ENCODE measurements around the gene THSD7A. TPM values are rescaled to one million over a fixed set of nuclear protein-coding genes. Genes with fewer than 3 reads are reported as not detected.

THSD7A gene
- polyA plus RNA-seq, 1 donor from 2014 or later = 18.5 TPM

DNA sequence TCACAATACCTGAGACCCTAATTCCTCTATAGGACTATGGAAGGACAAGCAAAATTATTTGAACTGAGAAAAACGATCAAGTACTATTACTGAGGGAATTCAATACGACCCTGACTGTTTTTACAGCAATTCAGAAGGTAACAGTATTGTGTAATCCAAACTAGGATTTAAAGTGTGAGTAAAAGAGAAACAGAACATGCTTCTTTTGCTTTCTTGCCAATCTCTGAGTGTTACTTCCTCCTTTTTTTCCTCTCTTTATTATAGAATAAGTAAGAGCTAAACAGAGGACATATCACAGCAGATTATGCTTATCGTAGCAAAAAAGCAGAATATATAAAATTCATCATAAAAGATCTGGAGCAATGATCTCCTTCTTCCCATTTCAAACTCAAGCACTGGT, 292.1 kb downstream of the THSD7A start:
- H3K27me3 ChIP-seq (ENCODE audit: insufficient read depth, low read depth, low read length) = no peaks in the 10 kb centered on the region
- H3K36me3 ChIP-seq (ENCODE audit: insufficient read depth, low read length) = peaks cover 7% of the 10 kb centered on the region
- H3K79me2 ChIP-seq (replicated peaks; ENCODE audit: insufficient read depth, low read length) = no peaks in the 10 kb centered on the region
- H3K9ac ChIP-seq (ENCODE audit: low read length) = no peak overlapping the region
- TF ChIP-seq SMC3 (conservative IDR thresholded peaks at IDR 0.05; ENCODE audit: poor library complexity) (no peak), TAF1 (IDR thresholded peaks at IDR 0.05; ENCODE audit: low read depth) (no peak), EZH2 (IDR thresholded peaks at IDR 0.05; ENCODE audit: borderline replicate concordance, insufficient read depth, low read length, poor library complexity, severe bottlenecking) (no peak), POLR2AphosphoS5 (IDR thresholded peaks at IDR 0.05) (no peak), EP300 (conservative IDR thresholded peaks at IDR 0.05; ENCODE audit: poor library complexity, severe bottlenecking) (no peak), RAD21 (conservative IDR thresholded peaks at IDR 0.05) (no peak), MXI1 (conservative IDR thresholded peaks at IDR 0.05; ENCODE audit: poor library complexity, severe bottlenecking) (no peak)
- TF ChIP-seq, protein P1, sequence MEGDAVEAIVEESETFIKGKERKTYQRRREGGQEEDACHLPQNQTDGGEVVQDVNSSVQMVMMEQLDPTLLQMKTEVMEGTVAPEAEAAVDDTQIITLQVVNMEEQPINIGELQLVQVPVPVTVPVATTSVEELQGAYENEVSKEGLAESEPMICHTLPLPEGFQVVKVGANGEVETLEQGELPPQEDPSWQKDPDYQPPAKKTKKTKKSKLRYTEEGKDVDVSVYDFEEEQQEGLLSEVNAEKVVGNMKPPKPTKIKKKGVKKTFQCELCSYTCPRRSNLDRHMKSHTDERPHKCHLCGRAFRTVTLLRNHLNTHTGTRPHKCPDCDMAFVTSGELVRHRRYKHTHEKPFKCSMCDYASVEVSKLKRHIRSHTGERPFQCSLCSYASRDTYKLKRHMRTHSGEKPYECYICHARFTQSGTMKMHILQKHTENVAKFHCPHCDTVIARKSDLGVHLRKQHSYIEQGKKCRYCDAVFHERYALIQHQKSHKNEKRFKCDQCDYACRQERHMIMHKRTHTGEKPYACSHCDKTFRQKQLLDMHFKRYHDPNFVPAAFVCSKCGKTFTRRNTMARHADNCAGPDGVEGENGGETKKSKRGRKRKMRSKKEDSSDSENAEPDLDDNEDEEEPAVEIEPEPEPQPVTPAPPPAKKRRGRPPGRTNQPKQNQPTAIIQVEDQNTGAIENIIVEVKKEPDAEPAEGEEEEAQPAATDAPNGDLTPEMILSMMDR (IDR thresholded peaks at IDR 0.05; ENCODE audit: poor library complexity, severe bottlenecking) = no peak
- TF ChIP-seq, protein P2, sequence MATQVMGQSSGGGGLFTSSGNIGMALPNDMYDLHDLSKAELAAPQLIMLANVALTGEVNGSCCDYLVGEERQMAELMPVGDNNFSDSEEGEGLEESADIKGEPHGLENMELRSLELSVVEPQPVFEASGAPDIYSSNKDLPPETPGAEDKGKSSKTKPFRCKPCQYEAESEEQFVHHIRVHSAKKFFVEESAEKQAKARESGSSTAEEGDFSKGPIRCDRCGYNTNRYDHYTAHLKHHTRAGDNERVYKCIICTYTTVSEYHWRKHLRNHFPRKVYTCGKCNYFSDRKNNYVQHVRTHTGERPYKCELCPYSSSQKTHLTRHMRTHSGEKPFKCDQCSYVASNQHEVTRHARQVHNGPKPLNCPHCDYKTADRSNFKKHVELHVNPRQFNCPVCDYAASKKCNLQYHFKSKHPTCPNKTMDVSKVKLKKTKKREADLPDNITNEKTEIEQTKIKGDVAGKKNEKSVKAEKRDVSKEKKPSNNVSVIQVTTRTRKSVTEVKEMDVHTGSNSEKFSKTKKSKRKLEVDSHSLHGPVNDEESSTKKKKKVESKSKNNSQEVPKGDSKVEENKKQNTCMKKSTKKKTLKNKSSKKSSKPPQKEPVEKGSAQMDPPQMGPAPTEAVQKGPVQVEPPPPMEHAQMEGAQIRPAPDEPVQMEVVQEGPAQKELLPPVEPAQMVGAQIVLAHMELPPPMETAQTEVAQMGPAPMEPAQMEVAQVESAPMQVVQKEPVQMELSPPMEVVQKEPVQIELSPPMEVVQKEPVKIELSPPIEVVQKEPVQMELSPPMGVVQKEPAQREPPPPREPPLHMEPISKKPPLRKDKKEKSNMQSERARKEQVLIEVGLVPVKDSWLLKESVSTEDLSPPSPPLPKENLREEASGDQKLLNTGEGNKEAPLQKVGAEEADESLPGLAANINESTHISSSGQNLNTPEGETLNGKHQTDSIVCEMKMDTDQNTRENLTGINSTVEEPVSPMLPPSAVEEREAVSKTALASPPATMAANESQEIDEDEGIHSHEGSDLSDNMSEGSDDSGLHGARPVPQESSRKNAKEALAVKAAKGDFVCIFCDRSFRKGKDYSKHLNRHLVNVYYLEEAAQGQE (IDR thresholded peaks at IDR 0.05; ENCODE audit: borderline replicate concordance) = no peak
- no peaks in the 10 kb centered on the region for H3K9me2 ChIP-seq (ENCODE audit: insufficient read depth, low read length)
- H3F3A ChIP-seq (ENCODE audit: insufficient read depth, low read length, poor library complexity, severe bottlenecking) = no peaks in the 10 kb centered on the region
- no peaks in the 10 kb centered on the region for H3K9me3 ChIP-seq (ENCODE audit: low read length)
- H3K4me2 ChIP-seq (ENCODE audit: low read length) = no peak overlapping the region
- no peak overlapping the region for H3K4me3 ChIP-seq (ENCODE audit: low read length)
- H2AFZ ChIP-seq (ENCODE audit: low read depth, low read length) = no peak overlapping the region
- H3K27ac ChIP-seq (ENCODE audit: low read length) = no peak overlapping the region
- no peaks in the 10 kb centered on the region for H4K20me1 ChIP-seq (ENCODE audit: insufficient read depth)

DNA sequence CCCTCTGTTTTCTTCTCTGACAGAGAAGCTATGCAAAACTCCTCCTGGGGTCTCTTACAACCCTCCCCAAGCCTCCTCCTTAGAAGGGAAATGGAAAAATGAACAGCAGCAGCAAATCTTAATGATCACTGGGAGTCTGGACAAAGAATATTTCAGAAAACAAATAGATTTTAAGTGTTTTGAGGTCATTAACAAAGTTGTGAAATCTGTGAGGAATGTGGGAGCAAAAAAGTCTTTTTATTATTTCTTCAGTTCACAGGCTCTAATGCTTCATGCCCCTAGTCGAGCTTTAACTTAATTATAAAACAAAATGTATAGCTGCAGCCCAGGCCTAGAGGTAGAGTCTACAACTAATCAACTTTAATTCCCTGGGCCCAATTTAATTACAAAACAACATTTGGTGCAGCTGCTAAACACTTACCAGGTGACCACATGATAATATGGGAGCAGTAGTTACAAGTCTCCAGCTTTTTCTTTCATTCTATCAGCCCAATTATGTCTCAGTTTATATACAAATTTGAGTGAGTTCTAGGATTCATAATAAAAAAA, 293.2 kb downstream of the THSD7A start:
- H2AFZ ChIP-seq (ENCODE audit: low read depth, low read length) = no peak overlapping the region
- H3K36me3 ChIP-seq (ENCODE audit: insufficient read depth, low read length) = peaks cover 7% of the 10 kb centered on the region
- no peak overlapping the region for H3K4me3 ChIP-seq (ENCODE audit: low read length)
- no peak overlapping the region for H3K4me2 ChIP-seq (ENCODE audit: low read length)
- no peak overlapping the region for H3K9ac ChIP-seq (ENCODE audit: low read length)
- H3F3A ChIP-seq (ENCODE audit: insufficient read depth, low read length, poor library complexity, severe bottlenecking) = no peaks in the 10 kb centered on the region
- H3K9me3 ChIP-seq (ENCODE audit: low read length) = no peaks in the 10 kb centered on the region
- no peaks in the 10 kb centered on the region for H4K20me1 ChIP-seq (ENCODE audit: insufficient read depth)
- H3K79me2 ChIP-seq (replicated peaks; ENCODE audit: insufficient read depth, low read length) = no peaks in the 10 kb centered on the region
- TF ChIP-seq SMC3 (conservative IDR thresholded peaks at IDR 0.05; ENCODE audit: poor library complexity) = no peak
- no peak for TF ChIP-seq EP300 (conservative IDR thresholded peaks at IDR 0.05; ENCODE audit: poor library complexity, severe bottlenecking)
- TF ChIP-seq EZH2 (IDR thresholded peaks at IDR 0.05; ENCODE audit: borderline replicate concordance, insufficient read depth, low read length, poor library complexity, severe bottlenecking) = no peak
- TF ChIP-seq RAD21 (conservative IDR thresholded peaks at IDR 0.05) = no peak
- TF ChIP-seq TAF1 (IDR thresholded peaks at IDR 0.05; ENCODE audit: low read depth) = no peak
- TF ChIP-seq MXI1 (conservative IDR thresholded peaks at IDR 0.05; ENCODE audit: poor library complexity, severe bottlenecking) = no peak
- no peak for TF ChIP-seq POLR2AphosphoS5 (IDR thresholded peaks at IDR 0.05)
- TF ChIP-seq, protein P2 (IDR thresholded peaks at IDR 0.05; ENCODE audit: borderline replicate concordance) = no peak
- TF ChIP-seq, protein P1 (IDR thresholded peaks at IDR 0.05; ENCODE audit: poor library complexity, severe bottlenecking) = no peak
- no peaks in the 10 kb centered on the region for H3K27me3 ChIP-seq (ENCODE audit: insufficient read depth, low read depth, low read length)
- no peak overlapping the region for H3K27ac ChIP-seq (ENCODE audit: low read length)
- H3K9me2 ChIP-seq (ENCODE audit: insufficient read depth, low read length) = no peaks in the 10 kb centered on the region
